Activated naive CD8-positive, alpha-beta T cell (primary cell): ENCODE data around the gene ING4.

Source experiments
- H3K27ac Mint-ChIP-seq: one replicate; pipeline ENCODE4 v1.8.0; 2021; ENCODE audit warnings: mixed read lengths
- H3K27me3 Mint-ChIP-seq: one replicate; pipeline ENCODE4 v1.8.0; 2021; ENCODE audit warnings: mixed read lengths
- H3K36me3 Mint-ChIP-seq: one replicate; pipeline ENCODE4 v1.8.0; 2021; ENCODE audit warnings: mixed read lengths
- H3K4me1 Mint-ChIP-seq: one replicate; pipeline ENCODE4 v1.8.0; 2021; ENCODE audit warnings: low read depth, mixed read lengths
- H3K4me3 Mint-ChIP-seq: one replicate; pipeline ENCODE4 v1.8.0; 2021; ENCODE audit warnings: mild to moderate bottlenecking, mixed read lengths
- H3K9me3 Mint-ChIP-seq: one replicate; pipeline ENCODE4 v1.8.0; 2021; ENCODE audit warnings: low read depth, mixed read lengths

ING4 gene

DNA sequence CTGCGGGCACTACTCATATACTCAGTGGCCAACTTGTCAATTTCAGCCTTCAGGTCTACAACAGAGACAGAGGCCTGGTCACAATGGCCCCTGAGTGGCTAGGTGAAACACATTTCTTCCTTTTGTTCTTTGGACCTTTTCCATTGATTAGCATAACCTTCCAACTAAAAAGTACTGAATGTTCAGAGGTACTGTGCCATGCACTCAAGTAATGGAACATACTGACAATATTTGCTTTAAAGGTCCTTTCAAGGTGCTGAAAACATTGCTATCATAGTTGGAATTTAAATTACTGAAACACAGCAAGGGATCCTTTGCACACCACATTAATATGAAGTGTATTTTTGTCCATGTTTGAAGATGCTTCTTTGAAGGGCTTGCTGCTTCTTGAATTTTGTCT, 9.6 kb downstream of the ING4 start:
- Mint-ChIP-seq H3K36me3 (peaks cover 5% of the 10 kb centered on the region), H3K4me1 (peaks cover 6% of the 10 kb centered on the region), H3K9me3 (no peaks in the 10 kb centered on the region), H3K27ac (no peak overlapping the region), H3K4me3 (no peak overlapping the region), H3K27me3 (no peaks in the 10 kb centered on the region)

GRCh38 chr12:6652391-6652790, 10.5 kb downstream of the ING4 start:
- H3K36me3 Mint-ChIP-seq, result peaks cover 5% of the 10 kb centered on the region
- H3K4me1 Mint-ChIP-seq, result peaks cover 1% of the 10 kb centered on the region
- H3K27me3 Mint-ChIP-seq, result no peaks in the 10 kb centered on the region
- no peaks in the 10 kb centered on the region for H3K9me3 Mint-ChIP-seq
- H3K27ac Mint-ChIP-seq, result peak overlapping the region; percentile 11
- H3K4me3 Mint-ChIP-seq, result no peak overlapping the region

DNA sequence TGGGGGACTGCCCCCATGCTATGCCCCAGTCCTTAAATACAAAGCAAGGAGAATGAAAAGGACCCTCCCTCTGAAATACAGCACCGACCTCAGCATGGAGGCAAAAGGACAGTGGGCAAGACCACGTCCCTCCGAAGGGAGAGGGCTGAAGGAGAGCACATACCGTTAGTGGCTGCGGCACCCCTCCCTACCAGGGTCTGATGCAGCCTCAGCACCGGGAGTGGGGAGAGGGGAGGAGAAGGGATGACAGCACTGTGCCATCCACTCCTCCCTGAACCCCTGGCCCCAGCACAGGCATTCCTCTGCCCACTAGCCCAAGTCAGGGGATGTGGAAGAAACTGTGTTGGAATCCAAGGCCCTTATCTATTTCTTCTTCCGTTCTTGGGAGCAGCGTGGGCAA, 12.1 kb downstream of the ING4 start:
- peaks cover 8% of the 10 kb centered on the region for H3K4me1 Mint-ChIP-seq
- no peak overlapping the region for H3K4me3 Mint-ChIP-seq
- H3K27me3 Mint-ChIP-seq, result no peaks in the 10 kb centered on the region

GRCh38 chr12:6647083-6647604, 15.8 kb downstream of the ING4 start, which contains the start of gene ACRBP:
Gene ACRBP, minus strand, starts transcription at chr12:6647432. Its CDS starts 66 bp downstream, at chr12:6647366.
- H3K4me3 Mint-ChIP-seq, result peak within 1 kb of the TSS; percentile 80
- peaks cover 11% of the 10 kb centered on the region for H3K9me3 Mint-ChIP-seq
- H3K27me3 Mint-ChIP-seq, result no peaks in the 10 kb centered on the region
- H3K4me1 Mint-ChIP-seq, result peaks cover 11% of the 10 kb centered on the region
- peak within 1 kb of the TSS; percentile 37 for H3K27ac Mint-ChIP-seq
- peaks cover 15% of the 10 kb centered on the region for H3K36me3 Mint-ChIP-seq

More for the DNA sequence above, 12.1 kb downstream of the ING4 start:
- Mint-ChIP-seq H3K36me3 (peaks cover 5% of the 10 kb centered on the region), H3K9me3 (no peaks in the 10 kb centered on the region), H3K27ac (no peak overlapping the region)

DNA sequence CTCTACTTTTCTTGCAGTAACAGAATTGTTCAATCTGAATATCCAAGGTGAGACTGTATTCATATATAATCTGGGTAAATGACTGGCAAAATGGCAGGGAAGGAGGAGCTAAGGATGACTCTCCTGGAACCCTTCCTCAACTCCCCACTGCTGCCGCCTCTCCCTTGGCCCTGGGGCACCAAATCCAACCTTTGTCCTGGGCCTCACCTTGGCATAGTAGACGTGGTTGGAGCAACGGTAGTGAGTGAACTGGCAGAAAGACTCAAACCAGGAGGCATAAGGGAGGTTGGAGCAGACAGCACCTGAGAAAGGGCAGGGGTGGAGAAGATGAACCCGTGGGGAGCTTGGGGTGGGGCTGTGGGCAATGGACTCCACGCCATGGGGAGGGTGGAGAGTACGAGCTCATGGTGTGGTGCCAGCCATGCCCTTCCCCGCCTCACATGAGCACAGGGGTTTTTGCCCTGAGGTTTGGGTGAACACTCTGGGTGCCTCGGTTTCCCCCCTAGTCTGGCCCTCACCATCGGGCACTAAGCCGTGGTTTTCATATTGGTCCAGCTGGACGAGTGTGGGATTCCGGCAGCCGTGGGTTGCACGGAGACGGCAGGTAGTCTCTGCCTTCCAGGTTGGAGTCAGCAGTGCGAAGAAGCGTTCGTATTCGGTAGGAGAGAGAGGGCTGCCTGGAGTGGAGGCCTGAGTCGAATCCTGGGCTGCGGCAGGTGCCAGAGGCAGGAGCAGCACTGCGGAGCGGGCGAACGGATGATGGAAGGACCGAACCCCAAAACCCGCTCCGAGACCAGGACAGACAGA, 16.4 kb downstream of the ING4 start:
- Mint-ChIP-seq H3K27ac (peak overlapping the region; percentile 37), H3K27me3 (no peaks in the 10 kb centered on the region), H3K36me3 (peaks cover 13% of the 10 kb centered on the region), H3K9me3 (peaks cover 11% of the 10 kb centered on the region), H3K4me3 (peak overlapping the region; percentile 80), H3K4me1 (peaks cover 11% of the 10 kb centered on the region)

GRCh38 chr12:6644903-6645302, 18.0 kb downstream of the ING4 start:
- H3K27me3 Mint-ChIP-seq, result no peaks in the 10 kb centered on the region
- no peak overlapping the region for H3K4me3 Mint-ChIP-seq
- H3K9me3 Mint-ChIP-seq, result peaks cover 11% of the 10 kb centered on the region
- H3K36me3 Mint-ChIP-seq, result peaks cover 13% of the 10 kb centered on the region
- no peak overlapping the region for H3K27ac Mint-ChIP-seq
- H3K4me1 Mint-ChIP-seq, result peaks cover 11% of the 10 kb centered on the region

DNA sequence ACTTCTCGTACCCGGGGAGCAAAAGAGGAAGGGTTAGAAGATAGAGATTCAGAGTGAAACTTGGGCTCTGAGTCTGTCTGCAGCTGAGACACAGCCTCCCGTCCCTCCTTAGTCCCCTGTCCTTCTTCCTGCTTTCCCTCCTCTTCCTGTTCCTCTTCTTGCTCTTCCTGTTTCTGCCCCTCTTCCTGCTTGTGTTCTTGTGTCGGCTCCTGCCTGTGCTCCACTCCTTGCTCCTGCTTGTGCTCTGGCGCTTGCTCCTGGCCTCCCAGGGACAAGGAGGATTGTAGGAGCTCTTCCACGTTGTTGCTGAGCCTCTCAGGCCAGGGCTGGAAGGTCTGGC, 18.7 kb downstream of the ING4 start:
- no peaks in the 10 kb centered on the region for H3K27me3 Mint-ChIP-seq
- no peak overlapping the region for H3K4me3 Mint-ChIP-seq
- H3K4me1 Mint-ChIP-seq, result peaks cover 11% of the 10 kb centered on the region
- H3K9me3 Mint-ChIP-seq, result peaks cover 11% of the 10 kb centered on the region
- peaks cover 13% of the 10 kb centered on the region for H3K36me3 Mint-ChIP-seq
- no peak overlapping the region for H3K27ac Mint-ChIP-seq

DNA sequence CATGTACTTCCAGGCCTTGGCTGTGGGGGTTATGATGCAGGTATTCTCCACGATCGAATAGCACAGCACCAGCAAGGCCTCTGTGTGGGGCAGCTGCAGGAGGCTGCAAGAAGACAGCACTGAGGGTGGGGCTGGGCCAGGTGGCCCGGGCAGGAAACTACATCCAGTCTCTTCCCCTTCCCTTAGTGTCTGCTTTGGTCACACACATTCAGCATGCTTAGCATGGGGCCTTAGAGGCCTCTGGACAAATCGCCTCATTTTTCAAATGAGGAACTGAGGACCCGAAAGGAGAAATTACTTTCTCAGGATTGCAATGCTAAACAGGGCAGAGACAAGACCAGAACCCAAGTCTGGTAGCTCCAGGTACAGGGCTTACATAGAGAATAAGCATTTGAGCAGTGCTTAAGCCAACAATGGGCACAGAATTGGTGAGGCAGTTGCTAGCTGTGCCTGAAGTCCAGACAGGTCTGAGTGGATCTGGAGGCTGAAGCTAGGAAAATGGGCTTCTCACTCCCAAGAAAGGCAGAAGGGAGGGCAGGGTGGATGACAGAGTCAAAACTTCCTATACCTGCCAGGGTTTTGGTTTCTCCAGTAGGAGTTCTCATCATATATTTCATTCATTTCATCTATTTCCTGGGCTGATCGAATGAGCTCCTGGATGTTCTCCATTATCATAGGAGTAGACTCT, 19.2 kb downstream of the ING4 start:
- peaks cover 11% of the 10 kb centered on the region for H3K4me1 Mint-ChIP-seq
- H3K27ac Mint-ChIP-seq, result no peak overlapping the region
- no peak overlapping the region for H3K4me3 Mint-ChIP-seq
- H3K27me3 Mint-ChIP-seq, result no peaks in the 10 kb centered on the region
- peaks cover 13% of the 10 kb centered on the region for H3K36me3 Mint-ChIP-seq
- peaks cover 11% of the 10 kb centered on the region for H3K9me3 Mint-ChIP-seq

DNA sequence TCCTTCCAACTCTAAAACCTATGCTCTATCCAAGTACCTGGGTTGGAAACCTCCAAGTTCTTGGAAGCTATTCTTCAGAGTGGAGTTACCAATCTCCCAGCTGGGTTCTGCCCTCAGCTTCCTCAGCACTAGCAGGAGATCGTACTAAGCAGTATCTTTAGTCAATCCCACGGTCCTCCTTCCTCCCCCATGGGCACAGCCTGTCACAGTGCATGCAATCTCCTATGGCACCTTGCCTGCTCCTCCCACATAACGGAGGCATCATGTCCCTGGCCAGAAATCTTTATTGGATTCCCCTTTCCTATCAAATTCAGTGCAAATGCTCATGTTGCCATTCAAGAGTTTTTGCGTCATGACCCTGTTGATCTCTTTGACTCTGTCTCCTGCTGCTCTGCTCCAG, 21.8 kb downstream of the ING4 start:
- peak overlapping the region; percentile 7 for H3K27ac Mint-ChIP-seq
- H3K4me1 Mint-ChIP-seq, result peaks cover 14% of the 10 kb centered on the region

DNA sequence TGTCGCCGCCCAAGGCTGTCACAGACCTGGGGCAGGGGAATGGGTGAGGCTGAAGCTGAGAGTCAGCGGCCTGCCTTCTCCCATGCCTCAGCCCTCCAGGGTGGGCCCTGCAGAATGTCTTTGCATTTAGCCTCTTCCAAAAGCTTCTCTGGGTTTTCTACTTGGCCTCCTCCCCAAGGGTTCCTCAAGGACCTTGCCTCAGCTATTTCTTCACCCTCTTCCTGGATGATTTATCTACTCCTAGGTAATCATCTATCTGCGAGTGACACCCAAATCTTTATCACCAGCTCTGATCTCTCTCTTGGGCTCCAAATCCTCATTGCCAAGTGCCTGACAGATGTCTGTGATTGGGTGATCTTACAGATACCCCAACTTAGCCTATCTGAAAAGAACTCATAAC, 22.4 kb downstream of the ING4 start:
- peak overlapping the region; percentile 59 for H3K27ac Mint-ChIP-seq

More for the DNA sequence above, 21.8 kb downstream of the ING4 start:
- H3K27me3 Mint-ChIP-seq, result no peaks in the 10 kb centered on the region
- peaks cover 13% of the 10 kb centered on the region for H3K36me3 Mint-ChIP-seq
- H3K4me3 Mint-ChIP-seq, result no peak overlapping the region
- peaks cover 11% of the 10 kb centered on the region for H3K9me3 Mint-ChIP-seq

GRCh38 chr12:6639151-6639801, 23.6 kb downstream of the ING4 start:
- Mint-ChIP-seq H3K27ac (no peak overlapping the region), H3K27me3 (no peaks in the 10 kb centered on the region), H3K36me3 (peaks cover 7% of the 10 kb centered on the region), H3K4me1 (peaks cover 28% of the 10 kb centered on the region), H3K4me3 (no peak overlapping the region), H3K9me3 (peaks cover 8% of the 10 kb centered on the region)

More for the DNA sequence above, 22.4 kb downstream of the ING4 start:
- Mint-ChIP-seq H3K9me3 (peaks cover 11% of the 10 kb centered on the region), H3K4me1 (peaks cover 20% of the 10 kb centered on the region), H3K27me3 (no peaks in the 10 kb centered on the region), H3K36me3 (peaks cover 13% of the 10 kb centered on the region), H3K4me3 (no peak overlapping the region)

DNA sequence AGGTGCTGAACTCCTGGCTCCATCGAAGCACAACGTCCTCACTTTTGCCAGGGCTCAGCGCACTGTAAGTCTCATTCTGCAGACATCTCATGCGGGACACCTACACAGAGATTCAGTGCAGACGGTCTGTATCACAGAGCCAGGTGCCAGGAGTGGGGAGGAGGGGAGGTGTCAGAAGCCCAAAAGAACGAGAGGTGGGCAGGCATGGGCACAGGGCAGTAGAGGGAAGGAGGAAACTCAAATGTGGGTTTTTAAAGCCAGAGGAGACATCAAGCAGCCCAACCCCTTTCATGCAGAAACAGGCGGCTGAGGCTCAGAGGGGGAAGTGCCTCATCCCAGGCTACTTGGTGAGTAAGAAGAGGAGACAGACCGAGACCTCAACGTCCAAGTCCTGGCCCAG, 24.6 kb downstream of the ING4 start:
- Mint-ChIP-seq H3K36me3 (peaks cover 3% of the 10 kb centered on the region), H3K27me3 (no peaks in the 10 kb centered on the region), H3K9me3 (peaks cover 3% of the 10 kb centered on the region), H3K27ac (peak overlapping the region; percentile 37), H3K4me3 (no peak overlapping the region), H3K4me1 (peaks cover 34% of the 10 kb centered on the region)

DNA sequence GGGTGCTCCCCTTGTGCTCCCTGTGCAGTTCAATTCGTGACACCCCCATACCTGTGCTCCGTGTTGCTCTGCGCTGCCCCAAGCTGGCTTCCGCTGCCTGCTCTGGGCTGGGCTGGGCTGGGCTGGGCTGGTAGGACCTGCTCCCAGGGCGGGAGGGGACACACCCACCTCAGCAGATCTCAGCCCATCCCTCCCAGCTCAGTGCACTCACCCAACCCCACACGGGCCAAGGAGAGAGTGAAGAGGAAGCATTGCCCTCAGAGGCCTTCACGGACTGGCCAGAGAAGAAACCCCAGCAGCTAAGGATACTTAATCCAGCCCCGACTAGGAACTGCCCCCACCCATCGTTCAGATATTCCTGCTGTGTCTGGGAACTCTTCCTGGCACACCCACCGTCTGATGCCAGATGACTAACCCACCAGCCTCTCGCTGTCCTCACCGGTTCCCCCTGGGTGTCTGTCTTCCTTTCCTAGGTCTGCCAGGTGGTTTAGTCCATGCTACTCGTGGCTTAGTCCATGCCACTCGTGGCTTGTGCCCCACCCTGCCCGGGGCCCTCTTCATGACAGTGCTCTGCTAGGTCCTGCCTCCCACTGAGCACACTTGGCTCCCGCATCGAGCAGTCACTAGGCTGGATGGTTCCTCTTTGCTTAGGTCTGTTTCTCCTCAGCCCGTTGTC, 26.9 kb downstream of the ING4 start, which contains the start of gene LPAR5:
Gene LPAR5 (minus strand): TSS at position 104 of the 676 bp plus-strand sequence. CDS start 14,711 bp downstream, outside the sequence.
- no peaks in the 10 kb centered on the region for H3K9me3 Mint-ChIP-seq
- H3K27ac Mint-ChIP-seq, result peak within 1 kb of the TSS; percentile 97
- H3K4me1 Mint-ChIP-seq, result peaks cover 56% of the 10 kb centered on the region

DNA sequence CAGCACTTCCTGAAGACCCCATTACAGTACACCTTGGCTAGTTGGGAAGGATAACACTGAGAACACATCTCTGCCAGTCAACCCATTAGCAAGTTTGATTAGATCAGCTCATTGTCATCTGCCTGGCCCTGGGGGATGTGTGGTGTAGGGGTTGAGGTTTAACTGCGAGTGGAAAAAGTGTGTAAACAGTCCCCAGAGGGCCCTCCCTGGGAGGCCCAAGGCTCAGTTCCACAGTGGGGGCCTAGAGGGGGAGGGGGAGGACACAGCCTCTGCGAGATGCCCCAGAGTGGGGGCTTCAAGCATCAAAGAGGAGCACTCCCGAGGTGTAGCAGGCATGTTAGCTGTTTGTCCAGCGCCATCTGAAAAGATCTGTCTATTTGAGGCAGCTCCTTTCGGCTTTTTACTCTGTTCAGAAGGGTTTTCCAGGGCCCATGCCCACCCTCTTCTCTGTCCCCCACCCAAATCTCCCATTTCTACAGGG, 27.5 kb downstream of the ING4 start:
- Mint-ChIP-seq H3K36me3 (no peaks in the 10 kb centered on the region), H3K9me3 (no peaks in the 10 kb centered on the region), H3K27me3 (no peaks in the 10 kb centered on the region), H3K4me3 (peak overlapping the region; percentile 81), H3K27ac (peak overlapping the region; percentile 97), H3K4me1 (peaks cover 62% of the 10 kb centered on the region)

More for the DNA sequence above, 26.9 kb downstream of the ING4 start, which contains the start of gene LPAR5:
- no peaks in the 10 kb centered on the region for H3K36me3 Mint-ChIP-seq
- H3K4me3 Mint-ChIP-seq, result peak within 1 kb of the TSS; percentile 81
- no peaks in the 10 kb centered on the region for H3K27me3 Mint-ChIP-seq
